KMS-11 (cell line): ENCODE results near the gene ZFAND3.

Source experiments
- H2AFZ ChIP-seq: fragments of 200-600 bp; sonication (generic); 2 replicates; pipeline ENCODE4 v1.6.1; 2016; ENCODE audit warnings: antibody characterized with exemption, mixed run types, low read depth
- H3K27ac ChIP-seq: fragments of 200-600 bp; sonication (generic); 2 replicates; pipeline ENCODE4 v1.6.1; 2016; ENCODE audit warnings: mild to moderate bottlenecking, mixed run types
- H3K27me3 ChIP-seq: fragments of 200-600 bp; sonication (generic); 2 replicates; pipeline ENCODE4 v1.6.1; 2017; ENCODE audit warnings: mild to moderate bottlenecking, low read depth, mixed run types, moderate library complexity; ENCODE audit not compliant: insufficient read depth
- H3K36me3 ChIP-seq: fragments of 200-600 bp; sonication (generic); 2 replicates; pipeline ENCODE4 v1.6.1; 2017; ENCODE audit warnings: mild to moderate bottlenecking, mixed run types; ENCODE audit not compliant: insufficient read depth
- H3K4me1 ChIP-seq: fragments of 200-600 bp; sonication (generic); 2 replicates; pipeline ENCODE4 v1.6.1; 2016; ENCODE audit warnings: mild to moderate bottlenecking, low read depth, mixed run types; ENCODE audit not compliant: poor library complexity, severe bottlenecking
- H3K4me2 ChIP-seq: fragments of 200-600 bp; sonication (generic); 2 replicates; pipeline ENCODE4 v1.7.0; 2016; ENCODE audit warnings: mild to moderate bottlenecking, mixed run types
- H3K4me3 ChIP-seq: fragments of 200-600 bp; sonication (generic); IDR thresholded peaks from 2 replicates; pipeline ENCODE4 v1.6.1; 2017; ENCODE audit warnings: low read depth, low read length, mixed read lengths; ENCODE audit not compliant: insufficient read depth
- H3K79me2 ChIP-seq: fragments of 200-600 bp; sonication (generic); 2 replicates; pipeline ENCODE4 v1.6.1; 2016; ENCODE audit warnings: low read depth, mixed run types; ENCODE audit not compliant: insufficient read depth
- H3K9ac ChIP-seq: fragments of 200-600 bp; sonication (generic); 2 replicates; pipeline ENCODE4 v1.6.1; 2016; ENCODE audit warnings: mild to moderate bottlenecking, mixed run types
- H4K20me1 ChIP-seq: fragments of 200-600 bp; sonication (generic); 2 replicates; pipeline ENCODE4 v1.6.1; 2016; ENCODE audit warnings: mild to moderate bottlenecking, mixed run types; ENCODE audit not compliant: insufficient read depth
- CTCF ChIP-seq: fragments of 200-600 bp; sonication (generic); conservative IDR thresholded peaks from 2 replicates; pipeline ENCODE4 v1.6.1; 2017; ENCODE audit warnings: low read depth, mild to moderate bottlenecking, antibody characterized with exemption, low read length, moderate library complexity, mixed read lengths

ZFAND3 gene

GRCh38 chr6:38178584-38178886 lies 359.0 kb downstream of the ZFAND3 start:
- Histone ChIP-seq H3K79me2 (no peaks in the 10 kb centered on the region), H4K20me1 (no peaks in the 10 kb centered on the region), H3K9ac (no peak overlapping the region), H3K27ac (no peak overlapping the region), H3K27me3 (no peaks in the 10 kb centered on the region), H3K4me2 (no peak overlapping the region), H3K36me3 (no peaks in the 10 kb centered on the region), H2AFZ (no peak overlapping the region), H3K4me1 (no peaks in the 10 kb centered on the region), H3K4me3 (no peak overlapping the region)
- no peak for TF ChIP-seq CTCF

DNA sequence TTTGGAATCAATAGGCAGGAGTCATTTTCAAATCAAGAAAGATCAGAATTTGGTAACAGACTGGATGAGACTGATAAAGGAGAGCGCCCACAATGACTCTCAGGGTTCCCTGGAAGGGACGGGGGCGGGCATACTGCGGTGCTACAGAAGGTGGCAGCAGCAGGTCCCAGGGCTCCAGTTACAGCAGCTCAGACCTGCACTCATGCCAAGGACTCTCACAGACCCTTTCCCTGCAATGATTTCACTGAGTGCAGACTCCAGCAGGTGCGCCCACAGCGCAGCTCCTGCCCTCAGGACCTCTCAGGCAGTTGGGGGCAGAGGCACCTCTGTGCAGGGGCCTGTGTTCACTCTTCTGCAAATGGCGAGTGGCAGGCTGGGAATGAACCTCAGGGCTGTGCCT lies 359.8 kb downstream of the ZFAND3 start:
- Histone ChIP-seq H3K4me3 (no peak overlapping the region), H4K20me1 (no peaks in the 10 kb centered on the region), H3K9ac (no peak overlapping the region), H2AFZ (no peak overlapping the region), H3K27ac (no peak overlapping the region), H3K4me1 (no peaks in the 10 kb centered on the region), H3K79me2 (no peaks in the 10 kb centered on the region), H3K4me2 (no peak overlapping the region), H3K36me3 (no peaks in the 10 kb centered on the region), H3K27me3 (no peaks in the 10 kb centered on the region)
- no peak for TF ChIP-seq CTCF

DNA sequence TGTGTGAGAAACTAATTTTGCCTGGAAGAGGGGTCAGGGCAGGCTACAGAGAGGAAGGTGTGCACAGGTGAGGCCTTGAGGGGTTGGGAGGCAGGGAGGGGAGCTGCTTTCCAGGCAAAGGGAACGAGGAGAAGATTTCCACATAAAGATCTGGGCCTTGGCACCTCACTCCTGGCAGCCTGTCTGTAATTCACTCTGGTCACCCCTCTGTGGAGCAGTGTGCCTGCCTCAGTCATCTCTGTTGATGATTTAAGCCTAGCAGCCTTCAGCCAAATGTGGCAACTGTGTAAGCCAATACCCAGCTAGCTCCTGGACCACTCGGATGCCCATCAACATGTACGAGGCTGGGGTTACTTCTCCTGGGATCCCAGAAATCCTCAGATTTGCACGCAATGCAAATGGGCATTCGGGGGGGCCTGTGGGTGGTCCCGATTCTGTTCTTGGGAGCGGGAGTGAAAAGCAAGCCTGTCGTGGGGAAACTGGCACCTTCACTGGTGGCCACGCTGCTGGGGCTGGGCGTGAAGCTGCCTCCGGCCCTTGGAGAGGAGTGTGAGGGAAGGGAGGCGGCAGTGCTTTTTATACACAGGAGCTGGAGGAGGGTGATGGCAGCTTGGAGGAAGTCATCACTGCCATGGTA lies 360.4 kb downstream of the ZFAND3 start:
- no peaks in the 10 kb centered on the region for H3K27me3 ChIP-seq

DNA sequence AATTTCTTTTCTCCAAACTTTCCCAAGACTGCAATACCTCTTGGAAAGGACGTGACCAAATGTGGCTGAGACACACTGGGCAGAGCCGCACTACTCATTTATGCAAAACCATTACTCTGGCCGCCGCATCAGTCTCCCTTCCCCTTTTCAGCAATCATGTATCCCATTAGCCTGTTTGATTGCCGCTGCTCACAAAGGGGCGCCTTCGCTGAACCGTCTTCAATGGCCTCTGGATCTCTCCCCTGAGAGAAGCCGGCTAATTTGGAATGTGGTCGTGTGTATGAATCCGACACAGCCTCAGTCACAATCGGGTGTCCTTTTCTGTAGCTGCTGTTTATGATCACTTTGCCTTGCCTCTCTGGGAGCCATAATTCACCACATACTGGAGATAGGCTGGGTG lies 361.1 kb downstream of the ZFAND3 start:
- Histone ChIP-seq H2AFZ (no peak overlapping the region), H3K79me2 (no peaks in the 10 kb centered on the region), H3K4me1 (no peaks in the 10 kb centered on the region), H3K4me2 (no peak overlapping the region), H3K27ac (no peak overlapping the region), H3K27me3 (no peaks in the 10 kb centered on the region), H3K4me3 (no peak overlapping the region), H3K9ac (no peak overlapping the region), H3K36me3 (no peaks in the 10 kb centered on the region), H4K20me1 (no peaks in the 10 kb centered on the region)
- TF ChIP-seq CTCF, result no peak

More for the DNA sequence above, 360.4 kb downstream of the ZFAND3 start:
- H3K27ac ChIP-seq, result no peak overlapping the region
- no peak overlapping the region for H3K4me3 ChIP-seq
- no peak overlapping the region for H3K9ac ChIP-seq
- no peak for TF ChIP-seq CTCF
- H3K4me2 ChIP-seq, result no peak overlapping the region
- H4K20me1 ChIP-seq, result no peaks in the 10 kb centered on the region
- H3K36me3 ChIP-seq, result no peaks in the 10 kb centered on the region
- H3K79me2 ChIP-seq, result no peaks in the 10 kb centered on the region
- no peaks in the 10 kb centered on the region for H3K4me1 ChIP-seq
- no peak overlapping the region for H2AFZ ChIP-seq
